ENCODE results near the gene DPP6. TPM values are rescaled to one million over a fixed set of nuclear protein-coding genes. Genes with fewer than 3 reads are reported as not detected.
A peak's percentile ranks its signal among the peaks of the same experiment; 100 is the strongest.

The DPP6 gene
- total RNA-seq, 1 experiment from 2014 or later, result 0.91 TPM

DNA sequence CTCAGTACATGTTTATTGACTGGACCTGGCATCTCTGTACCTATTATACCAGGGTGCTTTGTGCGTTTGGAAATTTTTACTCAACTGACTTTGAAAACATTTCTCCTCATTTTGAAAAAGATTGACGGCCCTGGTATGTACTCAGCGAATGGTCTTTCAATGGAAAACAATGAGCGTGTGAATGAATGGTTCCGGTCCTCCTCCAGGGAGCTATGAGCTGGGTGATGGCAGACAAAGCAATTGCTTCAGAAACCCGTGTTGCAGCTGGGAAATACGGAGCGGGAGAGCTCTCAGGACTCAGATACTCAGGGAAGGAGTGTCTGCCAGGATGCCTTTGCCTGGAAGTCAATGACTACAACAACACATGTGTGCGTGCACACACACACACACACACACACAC lies 824.8 kb downstream of the DPP6 start:
- DNase-seq (ENCODE audit: low read depth), result no peak

DNA sequence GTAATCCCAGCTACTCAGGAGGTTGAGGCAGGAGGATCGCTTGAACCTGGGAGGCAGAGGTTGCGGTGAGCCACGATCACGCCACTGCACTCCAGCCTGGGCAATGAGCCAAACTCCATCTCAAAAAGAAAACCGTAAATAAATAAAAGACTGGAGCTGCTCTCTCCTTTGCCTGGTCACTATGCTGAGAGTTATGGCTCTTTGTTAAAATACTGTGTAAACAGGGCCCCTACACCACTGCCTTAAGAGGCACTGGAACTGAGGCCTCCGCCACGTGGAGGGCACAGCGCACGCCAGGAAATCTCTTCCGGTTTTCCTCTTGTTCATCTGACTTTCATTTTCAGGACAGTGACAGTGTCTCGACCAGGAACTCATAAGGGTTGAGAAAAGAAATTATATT lies 827.4 kb downstream of the DPP6 start:
- DNase-seq (ENCODE audit: low read depth), result no peak

DNA sequence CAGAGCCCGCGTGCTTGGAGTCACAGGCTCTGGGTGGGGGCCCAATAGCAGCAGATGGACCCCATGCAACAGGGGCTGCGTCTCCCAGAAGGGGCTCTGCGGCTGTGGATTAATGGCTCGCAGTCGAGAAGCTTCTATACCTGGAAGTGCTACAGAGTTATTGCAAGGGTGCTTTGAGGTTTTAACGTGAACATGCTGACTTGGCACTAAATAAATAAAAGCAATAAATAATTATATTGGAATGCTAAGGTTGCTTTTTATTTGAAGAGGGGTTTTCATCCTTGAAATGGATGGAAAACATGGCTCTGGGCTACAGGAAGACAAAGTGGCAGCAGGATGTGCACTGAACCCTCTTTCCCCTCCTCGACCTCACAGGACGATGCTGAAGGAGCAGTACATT lies 828.3 kb downstream of the DPP6 start:
- no peak for DNase-seq (ENCODE audit: low read depth)

DNA sequence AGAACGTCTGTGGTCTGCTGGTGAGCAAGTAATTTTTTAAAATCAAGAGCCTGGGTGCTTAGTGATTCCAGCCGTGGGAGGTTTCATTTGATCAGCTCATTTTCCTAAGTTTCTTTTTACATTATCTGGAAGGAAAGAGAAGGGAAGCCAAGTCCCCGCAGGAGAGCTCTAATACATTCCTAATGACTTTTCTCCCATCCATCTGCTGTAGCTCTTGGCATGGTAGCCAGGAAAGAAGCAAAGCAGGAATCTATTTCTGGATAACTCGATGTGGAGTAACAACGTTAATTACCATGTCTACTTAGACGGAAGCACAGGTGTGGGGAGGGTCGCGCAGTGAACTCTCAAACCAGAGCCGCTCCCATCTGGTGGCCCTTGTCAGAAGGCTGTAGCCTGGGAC lies 828.8 kb downstream of the DPP6 start:
- no peak for DNase-seq (ENCODE audit: low read depth)

DNA sequence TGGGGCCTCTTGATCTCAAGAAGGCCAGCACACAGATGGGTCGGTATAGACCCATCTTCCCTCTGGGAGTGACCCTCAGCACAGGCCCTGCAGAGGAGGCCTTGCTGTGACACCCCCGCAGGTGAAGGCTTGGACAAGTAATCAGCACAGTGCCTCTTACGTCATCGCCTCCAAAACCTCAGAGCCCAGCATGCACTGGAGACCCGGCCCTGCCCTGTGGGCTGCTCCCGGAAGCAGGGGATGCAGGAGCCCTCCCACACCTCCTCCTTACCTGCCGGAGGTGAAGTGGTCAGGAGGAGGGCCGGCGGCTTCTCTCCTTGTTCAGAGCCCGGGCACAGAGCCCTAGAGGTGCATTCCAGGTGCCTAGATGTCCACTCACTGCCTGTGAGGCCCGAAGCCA lies 829.3 kb downstream of the DPP6 start:
- DNase-seq (ENCODE audit: low read depth), result no peak

DNA sequence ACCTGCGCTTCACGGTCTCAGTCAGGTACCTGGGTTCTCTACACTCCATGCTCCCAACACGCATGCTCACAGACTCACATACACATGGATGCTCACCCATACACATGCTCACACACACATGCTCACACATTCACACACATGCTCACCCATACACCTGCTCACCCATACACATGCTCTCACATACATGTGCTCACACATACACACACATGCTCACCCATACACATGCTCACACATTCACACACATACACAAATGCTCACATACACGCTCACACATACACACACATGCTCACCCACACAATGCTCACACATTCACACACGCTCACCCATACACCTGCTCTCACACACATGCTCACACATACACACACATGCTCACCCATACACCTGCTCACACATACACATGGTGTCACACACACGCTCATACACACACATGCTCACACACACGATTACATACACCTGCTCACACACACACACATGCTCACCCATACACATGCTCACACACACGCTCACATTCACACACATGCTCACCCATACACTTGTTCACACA lies 830.8 kb downstream of the DPP6 start:
- DNase-seq (ENCODE audit: low read depth), result no peak

DNA sequence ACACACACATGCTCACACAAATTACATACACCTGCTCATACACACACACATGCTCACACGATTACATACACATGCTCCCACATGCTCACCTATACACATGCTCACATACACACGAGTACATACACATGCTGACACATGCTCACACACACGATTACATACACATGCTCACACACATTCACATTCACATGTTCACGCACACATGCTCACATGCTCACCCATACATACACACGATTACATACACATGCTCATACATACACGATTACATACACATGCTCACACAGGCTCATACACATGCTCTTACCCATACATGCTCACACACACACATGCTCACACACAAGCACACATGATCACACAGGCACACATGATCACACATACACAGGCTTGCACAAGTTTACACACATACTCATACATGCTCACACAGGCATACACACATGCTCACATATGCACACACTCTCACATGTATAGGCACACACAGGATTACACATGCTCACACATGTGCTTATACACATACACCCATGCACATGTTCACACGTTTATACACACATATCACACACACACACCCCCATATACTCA lies 832.2 kb downstream of the DPP6 start:
- DNase-seq (ENCODE audit: low read depth), result no peak

DNA sequence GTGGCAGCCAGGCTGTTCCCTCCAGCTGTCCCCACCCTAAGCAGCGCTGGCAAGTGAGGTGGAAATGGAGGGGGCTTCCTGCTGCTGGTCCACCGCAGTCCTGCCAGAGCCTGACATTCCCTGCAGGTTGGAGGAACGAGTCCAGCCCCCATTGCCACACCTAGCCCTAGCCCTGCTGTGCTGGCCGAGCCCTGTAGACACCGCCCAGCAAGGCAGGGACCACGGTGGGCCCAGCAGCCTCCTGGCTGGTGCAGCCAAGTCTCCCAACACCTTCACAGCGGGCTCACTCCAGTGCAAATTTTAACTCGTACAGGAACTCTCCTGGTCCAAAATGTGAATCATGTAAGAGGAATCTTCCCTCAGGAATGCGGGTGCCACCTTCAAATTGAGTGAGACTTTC lies 834.4 kb downstream of the DPP6 start:
- DNase-seq (ENCODE audit: low read depth), result no peak

DNA sequence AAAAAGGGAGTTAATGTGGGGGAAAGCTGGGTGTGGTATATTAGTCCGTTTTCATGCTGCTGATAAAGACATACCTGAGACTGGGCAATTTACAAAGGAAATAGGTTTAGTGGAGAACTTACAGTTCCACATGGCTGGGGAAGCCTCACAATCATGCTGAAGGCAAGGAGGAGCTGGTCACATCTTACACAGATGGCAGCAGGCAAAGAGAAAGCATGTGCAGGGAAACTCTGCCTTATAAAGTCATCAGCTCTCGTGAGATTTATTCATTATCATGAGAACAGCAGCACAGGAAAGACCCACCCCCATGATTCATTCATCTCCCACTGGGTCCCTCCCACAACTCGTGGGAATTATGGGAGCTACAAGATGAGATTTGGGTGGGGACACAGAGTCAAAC lies 836.5 kb downstream of the DPP6 start:
- DNase-seq (ENCODE audit: low read depth), result no peak

DNA sequence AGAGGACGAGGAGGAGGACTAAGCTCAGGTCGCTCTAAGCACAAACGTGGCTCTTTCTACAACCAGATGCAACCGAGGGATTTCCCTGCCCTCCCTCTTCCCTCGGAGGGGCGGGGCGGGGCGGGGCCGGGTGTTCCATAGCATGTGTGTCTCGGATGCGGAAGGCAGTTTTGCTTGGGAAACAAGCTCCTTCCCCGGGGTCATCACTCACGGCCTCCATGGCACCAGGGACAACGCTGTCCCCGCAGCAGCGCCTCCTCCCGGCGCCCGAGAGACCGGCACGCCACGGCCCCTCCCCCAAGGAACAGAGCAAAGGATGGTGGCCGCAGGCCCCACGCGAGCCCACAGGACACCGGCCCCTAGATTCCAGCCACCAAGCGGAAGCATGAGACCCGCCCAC lies 840.3 kb downstream of the DPP6 start:
- peak; percentile 67 for DNase-seq (ENCODE audit: low read depth)

DNA sequence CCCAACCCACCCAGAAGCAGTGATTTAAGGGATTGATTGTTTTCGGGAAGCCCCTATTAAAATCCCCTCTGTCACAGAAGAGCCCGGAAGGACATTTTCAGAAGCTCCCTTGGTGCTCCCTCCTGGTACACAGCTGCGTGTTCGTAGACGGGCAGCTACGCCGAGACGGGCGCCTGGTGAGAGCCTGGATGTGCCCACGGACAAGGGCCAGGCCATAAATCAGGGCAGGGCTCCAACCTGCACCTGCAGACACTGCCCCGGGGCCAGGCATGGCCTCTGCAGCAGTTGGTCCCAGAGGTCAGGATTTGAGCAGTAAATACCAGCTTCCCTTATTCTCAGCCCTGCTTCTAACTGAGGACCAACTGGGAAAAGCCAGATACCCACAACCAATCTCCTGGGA lies 843.9 kb downstream of the DPP6 start:
- DNase-seq (ENCODE audit: low read depth), result no peak

DNA sequence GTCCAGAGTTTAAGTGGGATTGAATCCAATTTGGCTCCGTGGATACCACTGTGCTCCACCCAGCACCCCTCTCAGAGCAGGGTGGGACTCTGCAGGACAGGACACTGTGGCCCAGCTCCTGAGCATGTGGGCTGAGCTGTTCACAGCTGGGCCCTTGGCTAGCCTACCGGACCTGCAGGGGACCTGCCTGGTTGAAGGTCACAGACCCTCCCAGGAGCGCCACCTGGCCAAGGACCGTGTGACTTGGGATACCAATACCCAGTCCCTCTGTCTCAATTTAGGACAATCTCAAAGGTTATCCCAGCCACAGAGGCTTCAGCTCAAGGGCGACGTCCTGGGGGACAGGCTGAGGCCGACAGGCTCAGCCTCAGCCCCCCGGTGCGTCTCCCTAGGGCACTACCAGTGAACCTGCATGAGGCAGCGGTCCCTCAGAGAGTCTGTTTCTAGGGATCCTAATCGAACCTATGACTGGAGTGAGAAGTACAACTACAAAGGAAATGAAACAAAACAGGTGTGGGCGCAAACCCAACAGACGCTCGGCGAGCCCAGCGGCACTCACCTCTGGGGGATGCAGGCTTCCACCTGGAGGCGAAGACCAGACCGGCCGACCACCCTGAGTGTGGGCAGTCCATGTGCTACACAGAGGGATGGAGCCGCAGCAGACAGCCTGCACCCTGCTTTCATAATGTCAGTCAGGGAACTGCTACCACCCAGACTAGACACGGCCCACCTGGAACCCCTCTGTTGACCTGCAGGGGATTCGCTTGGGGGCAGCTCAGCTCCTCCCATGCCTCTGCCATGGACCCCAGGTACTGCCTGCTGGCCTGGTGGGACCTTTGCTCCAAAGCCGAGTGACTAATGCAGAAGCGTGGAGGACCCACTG lies 847.0 kb downstream of the DPP6 start:
- no peak for DNase-seq (ENCODE audit: low read depth)

DNA sequence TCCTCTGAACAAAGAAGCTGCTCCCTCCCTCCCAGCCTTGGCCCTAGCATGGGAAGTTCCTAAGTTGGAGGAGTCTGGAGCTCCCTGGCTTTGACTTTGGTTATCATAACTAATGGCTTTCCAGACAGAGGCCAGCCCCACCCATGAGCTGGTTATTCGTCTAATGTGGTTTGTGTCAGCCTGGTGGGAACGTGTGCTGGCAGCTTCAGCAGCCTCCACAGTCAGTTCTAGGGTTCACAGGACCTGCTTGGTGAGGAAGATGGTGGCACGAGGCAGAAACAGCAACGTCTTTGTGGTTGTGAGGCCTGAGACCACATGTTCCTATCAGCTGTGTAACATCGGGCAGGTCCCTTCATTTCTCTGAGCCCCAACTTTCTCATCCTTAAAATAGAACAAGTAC lies 847.7 kb downstream of the DPP6 start:
- no peak for DNase-seq (ENCODE audit: low read depth)

DNA sequence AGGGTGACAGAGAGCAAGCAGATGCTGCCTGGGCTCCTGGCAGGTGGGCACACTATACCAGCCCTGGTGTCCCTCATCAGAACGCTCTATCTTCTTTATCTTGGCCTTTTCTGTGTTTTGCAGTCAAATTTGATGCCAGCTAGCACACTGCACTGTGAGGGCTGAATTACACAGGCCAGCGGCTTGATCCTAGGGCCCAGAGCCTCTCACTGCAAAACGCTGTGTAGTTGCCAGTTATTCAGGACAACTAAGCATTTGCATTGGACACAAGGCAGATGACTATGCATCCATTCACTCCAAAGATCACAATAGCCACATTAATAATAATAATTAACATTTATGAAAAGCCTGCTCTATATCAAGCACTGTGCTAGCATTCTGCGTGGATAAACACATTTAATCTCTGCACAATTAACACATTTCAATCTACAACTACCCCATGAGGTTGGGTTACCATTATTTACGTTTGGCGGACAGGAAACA lies 850.4 kb downstream of the DPP6 start:
- DNase-seq (ENCODE audit: low read depth), result no peak

DNA sequence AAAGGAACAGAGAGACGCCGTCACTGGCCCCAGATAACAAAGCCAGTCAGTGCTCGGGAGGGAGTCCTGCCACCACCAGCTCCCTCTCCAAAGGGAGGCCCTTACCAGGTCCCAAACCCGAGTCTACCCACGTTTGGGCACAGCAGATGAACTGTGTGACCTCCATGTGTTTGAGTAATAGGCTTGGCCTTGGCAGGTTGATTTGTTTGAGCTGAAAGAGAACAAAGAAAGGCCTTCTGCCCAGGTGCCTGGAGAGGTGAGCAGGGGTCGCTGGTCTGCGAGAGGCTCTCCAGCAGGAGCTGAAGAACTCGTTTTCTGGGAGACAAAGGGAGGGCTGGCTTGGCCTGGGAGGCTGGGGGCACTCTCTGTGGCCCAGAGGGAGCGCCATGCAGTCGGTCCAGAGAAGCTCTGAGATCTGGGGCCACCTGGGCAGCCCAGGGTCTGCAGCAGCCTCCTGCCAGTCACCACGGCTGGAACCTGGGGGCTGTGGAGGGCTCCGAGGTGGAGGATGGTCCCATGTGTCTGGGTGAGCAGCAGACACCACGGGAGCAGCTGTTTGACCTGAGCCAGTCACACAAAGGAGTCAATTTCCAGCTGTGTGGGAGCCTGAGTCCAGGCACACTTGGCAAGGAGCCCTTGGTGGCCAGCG lies 851.0 kb downstream of the DPP6 start:
- no peak for DNase-seq (ENCODE audit: low read depth)

DNA sequence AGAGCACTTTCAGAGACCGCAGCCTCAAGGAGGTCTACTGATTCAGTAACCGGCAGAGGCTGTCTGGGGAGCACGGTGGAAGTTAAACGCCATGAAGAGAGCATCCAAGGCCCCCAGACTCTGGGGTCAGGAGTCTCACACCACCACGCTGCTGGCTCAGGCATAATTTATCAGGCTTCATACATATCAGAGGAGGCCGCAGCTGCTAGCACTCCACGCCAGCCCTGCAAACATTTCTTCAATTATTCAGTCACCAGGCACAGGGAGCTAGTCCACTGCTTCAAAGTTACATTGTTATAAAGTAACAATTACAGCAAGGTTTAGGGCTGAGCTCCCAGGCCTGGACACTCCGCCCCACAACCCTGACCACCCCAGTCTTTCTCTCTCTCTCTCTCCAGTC lies 852.9 kb downstream of the DPP6 start:
- no peak for DNase-seq (ENCODE audit: low read depth)

DNA sequence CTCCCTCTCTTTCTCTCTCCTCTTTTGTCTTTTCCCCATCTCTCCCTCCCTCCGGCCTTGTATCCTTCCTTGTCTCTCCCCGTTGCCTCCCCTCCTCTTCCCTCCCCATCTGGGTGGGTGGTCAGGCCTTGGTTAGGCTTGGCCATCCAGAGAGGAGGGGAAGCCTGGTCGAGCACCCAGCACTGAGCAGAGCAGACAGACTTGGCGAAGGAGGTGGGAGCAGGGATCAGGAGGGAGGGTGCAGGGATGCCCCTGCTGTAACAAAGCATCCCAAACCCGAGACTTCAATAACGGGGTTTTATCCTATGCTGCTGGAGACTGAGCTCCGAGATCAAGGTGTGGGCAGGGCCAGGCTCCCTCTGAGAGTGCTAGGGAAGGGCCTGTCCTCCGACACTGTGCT lies 853.4 kb downstream of the DPP6 start:
- DNase-seq (ENCODE audit: low read depth), result no peak

DNA sequence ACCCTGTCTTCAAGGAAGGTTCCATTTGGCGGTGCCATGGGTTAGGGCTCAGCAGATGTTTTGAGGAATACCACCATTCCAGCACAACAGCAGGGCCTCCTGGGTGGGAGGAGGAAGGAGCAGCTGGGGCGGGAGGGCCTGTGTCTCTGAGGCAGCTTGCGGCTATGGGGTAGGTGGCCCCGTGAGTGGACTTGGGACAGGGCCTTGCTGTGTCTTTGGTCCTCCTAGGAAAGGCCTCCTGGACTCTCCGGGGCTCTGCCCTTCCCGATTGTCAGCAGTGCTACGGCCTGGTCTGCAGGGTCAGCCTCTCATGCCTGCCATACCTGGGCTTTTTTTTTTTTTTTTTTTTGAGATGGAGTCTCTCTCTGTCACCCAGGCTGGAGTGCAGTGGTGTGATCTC lies 854.0 kb downstream of the DPP6 start:
- no peak for DNase-seq (ENCODE audit: low read depth)

DNA sequence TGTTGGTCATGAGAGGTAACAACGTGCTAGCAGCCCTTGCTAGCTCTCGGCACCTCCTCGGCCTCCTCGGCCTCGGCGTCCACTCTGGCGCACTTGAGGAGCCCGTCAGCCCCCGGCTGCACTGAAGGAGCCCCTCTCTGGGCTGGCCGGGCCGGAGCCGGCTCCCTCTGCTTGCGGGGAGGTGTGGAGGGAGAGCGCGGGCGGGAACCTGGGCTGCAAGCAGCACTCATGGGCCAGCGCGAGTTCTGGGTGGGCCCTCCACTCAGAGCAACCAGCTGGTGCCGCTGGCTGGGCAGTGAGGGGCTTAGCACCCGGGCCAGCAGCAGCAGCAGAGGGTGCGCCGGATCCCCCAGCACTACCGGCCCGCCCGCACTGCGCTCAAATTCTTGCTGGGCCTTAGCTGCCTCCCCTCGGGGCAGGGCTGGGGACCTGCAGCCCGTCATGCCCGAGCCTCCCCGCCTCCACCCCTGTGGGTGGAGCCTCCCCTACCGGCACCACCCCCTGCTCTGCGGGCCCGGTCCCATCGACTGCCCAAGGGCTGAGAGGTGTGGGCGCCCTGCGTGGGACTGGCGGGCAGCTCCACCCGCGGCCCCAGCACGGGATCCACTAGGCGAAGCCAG lies 854.6 kb downstream of the DPP6 start:
- DNase-seq (ENCODE audit: low read depth), result no peak

DNA sequence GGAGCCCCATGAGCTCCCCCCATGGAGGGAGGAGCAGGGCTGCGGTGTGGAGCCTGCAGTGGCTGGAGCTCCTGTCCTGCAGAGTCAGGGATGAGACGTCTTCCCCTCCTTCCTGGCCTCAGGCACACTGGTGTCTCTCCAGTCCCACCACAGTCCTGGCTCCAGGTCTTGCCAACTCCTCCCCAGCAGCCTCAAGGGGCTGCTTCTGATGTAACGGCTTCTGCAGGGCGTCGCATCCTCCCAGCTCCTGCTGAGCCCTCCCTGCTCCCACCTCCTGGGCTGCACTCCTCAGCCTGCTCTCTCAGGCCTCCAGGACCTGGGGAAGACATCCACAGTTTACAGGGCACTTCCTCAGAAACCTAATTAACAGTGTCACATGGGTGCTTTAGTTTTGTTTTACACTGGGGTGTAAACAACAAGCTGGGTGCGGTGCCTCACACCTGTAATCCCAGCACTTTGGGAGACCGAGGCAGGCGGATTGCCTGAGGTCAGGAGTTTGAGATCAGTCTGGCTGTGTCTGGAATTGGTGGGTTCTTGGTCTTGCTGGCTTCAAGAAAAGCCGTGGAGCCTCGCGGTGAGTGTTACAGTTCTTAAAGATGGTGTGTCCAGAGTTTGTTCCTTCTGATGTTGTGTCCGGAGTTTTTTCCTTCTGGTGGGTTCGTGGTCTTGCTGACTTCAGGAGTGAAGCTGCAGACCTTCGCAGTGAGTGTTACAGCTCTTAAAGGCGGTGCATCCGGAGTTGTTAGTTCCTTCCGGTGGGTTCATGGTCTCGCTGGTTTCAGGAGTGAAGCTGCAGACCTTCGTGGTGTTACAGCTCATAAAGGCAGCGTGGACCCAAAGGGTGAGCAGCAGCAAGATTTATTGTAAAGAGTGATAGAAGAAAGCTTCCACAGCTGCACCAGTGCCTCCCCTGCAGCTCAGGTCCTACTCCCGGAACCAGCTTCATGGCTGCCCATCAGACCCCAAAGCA lies 855.7 kb downstream of the DPP6 start:
- no peak for DNase-seq (ENCODE audit: low read depth)

Measured in Daoy (cell line).